IMR-90 (cell line): ENCODE measurements around the gene TMEM38A.

Source experiments
- BHLHE40 ChIP-seq: fragments of 150-350 bp; IDR thresholded peaks from 2 replicates; pipeline ENCODE4 v1.6.1; 2016; ENCODE audit warnings: mild to moderate bottlenecking, low read depth, low read length
- CEBPB ChIP-seq: IDR thresholded peaks from 2 replicates; pipeline ENCODE4 v1.6.1; 2012; ENCODE audit warnings: low read depth, low read length, improper control_type of control experiment
- CHD1 ChIP-seq: IDR thresholded peaks from 2 replicates; pipeline ENCODE4 v1.6.1; 2012; ENCODE audit warnings: low read depth, low read length, improper control_type of control experiment
- CTCF ChIP-seq: conservative IDR thresholded peaks from 2 replicates; pipeline ENCODE4 v1.5.1; 2012; ENCODE audit warnings: mild to moderate bottlenecking, low read depth, low read length, improper control_type of control experiment
- ELK1 ChIP-seq: fragments of 150-350 bp; IDR thresholded peaks from 2 replicates; pipeline ENCODE4 v1.6.1; 2016; ENCODE audit warnings: low read depth, mild to moderate bottlenecking, low read length, moderate library complexity, borderline replicate concordance
- MXI1 ChIP-seq: IDR thresholded peaks from 2 replicates; pipeline ENCODE4 v1.6.1; 2012; ENCODE audit warnings: low read depth, mild to moderate bottlenecking, low read length, moderate library complexity, borderline replicate concordance
- POLR2A ChIP-seq: IDR thresholded peaks from 2 replicates; pipeline ENCODE4 v1.6.1; 2012; ENCODE audit warnings: mild to moderate bottlenecking, low read depth, low read length
- RAD21 ChIP-seq: IDR thresholded peaks from 2 replicates; pipeline ENCODE4 v1.6.1; 2012; ENCODE audit warnings: low read length, improper control_type of control experiment
- RCOR1 ChIP-seq: IDR thresholded peaks from 2 replicates; pipeline ENCODE4 v1.6.1; 2012; ENCODE audit warnings: mild to moderate bottlenecking, low read length, improper control_type of control experiment; ENCODE audit not compliant: insufficient replicate concordance
- RFX5 ChIP-seq: IDR thresholded peaks from 2 replicates; pipeline ENCODE4 v1.8.0; 2012; ENCODE audit warnings: low read depth, mild to moderate bottlenecking, low read length, moderate library complexity
- SMC3 ChIP-seq: fragments of 150-350 bp; IDR thresholded peaks from 2 replicates; pipeline ENCODE4 v1.6.1; 2016; ENCODE audit warnings: low read depth, mild to moderate bottlenecking, antibody characterized with exemption, low read length, moderate library complexity
- USF2 ChIP-seq: fragments of 150-350 bp; IDR thresholded peaks from 2 replicates; pipeline ENCODE4 v1.6.1; 2017; ENCODE audit warnings: mild to moderate bottlenecking, antibody characterized with exemption, low read length, low read depth

GRCh38 chr19:16626796-16627192, 34.1 kb upstream of the TMEM38A start:
- TF ChIP-seq CTCF (no peak), CEBPB (no peak), POLR2A (no peak), ELK1 (no peak), CHD1 (no peak), MXI1 (0 out of 2 replicates have a peak, but pooled peaks have one; percentile 28), USF2 (no peak), BHLHE40 (no peak), SMC3 (no peak), RCOR1 (no peak), RAD21 (no peak), RFX5 (no peak)
